22Rv1 (cell line): ENCODE data around the gene LRRC57.

Experiments used
- H3K27ac ChIP-seq: fragments of 450-650 bp; 2 replicates; pipeline ENCODE4 v1.5.1; 2017
- ZFX ChIP-seq: fragments of 450-650 bp; IDR thresholded peaks from 2 replicates; pipeline ENCODE4 v1.6.1; 2017; ENCODE audit warnings: antibody characterized with exemption, borderline replicate concordance
- TF ChIP-seq, protein P1 (sequence below): fragments of 450-650 bp; IDR thresholded peaks from 2 replicates; pipeline ENCODE4 v1.5.1; 2017; ENCODE audit warnings: mild to moderate bottlenecking

Gene LRRC57

DNA sequence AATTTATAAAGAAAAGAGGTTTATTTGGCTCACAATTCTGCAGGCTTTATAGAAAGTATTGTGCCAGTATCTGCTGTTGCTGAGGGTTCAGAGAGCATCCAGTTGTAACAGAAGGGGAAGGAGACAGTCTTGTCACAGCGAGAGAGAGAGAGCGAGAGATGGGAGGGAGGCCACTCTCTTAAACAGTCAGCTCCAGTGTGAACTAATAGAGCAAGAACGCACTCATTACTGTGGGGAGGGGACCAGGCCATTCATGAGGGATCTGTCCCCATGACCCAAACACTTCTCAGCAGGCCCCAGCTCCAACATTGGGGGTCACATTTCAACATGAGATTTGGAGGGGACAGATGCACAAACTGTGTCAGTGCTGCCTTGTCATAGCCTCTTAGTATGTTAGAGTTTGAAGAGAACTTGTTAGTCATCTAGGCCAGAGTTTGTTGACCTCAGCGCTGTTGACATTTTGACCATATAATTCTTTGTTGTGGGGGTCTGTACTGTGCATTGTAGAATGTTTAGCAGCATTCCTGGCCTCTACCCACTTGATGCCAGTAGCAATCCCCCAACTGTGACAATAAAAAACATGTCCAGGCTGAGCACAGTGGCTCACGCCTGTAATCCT lies 42.1 kb upstream of the LRRC57 start:
- TF ChIP-seq ZFX: no peak
- TF ChIP-seq, protein P1, sequence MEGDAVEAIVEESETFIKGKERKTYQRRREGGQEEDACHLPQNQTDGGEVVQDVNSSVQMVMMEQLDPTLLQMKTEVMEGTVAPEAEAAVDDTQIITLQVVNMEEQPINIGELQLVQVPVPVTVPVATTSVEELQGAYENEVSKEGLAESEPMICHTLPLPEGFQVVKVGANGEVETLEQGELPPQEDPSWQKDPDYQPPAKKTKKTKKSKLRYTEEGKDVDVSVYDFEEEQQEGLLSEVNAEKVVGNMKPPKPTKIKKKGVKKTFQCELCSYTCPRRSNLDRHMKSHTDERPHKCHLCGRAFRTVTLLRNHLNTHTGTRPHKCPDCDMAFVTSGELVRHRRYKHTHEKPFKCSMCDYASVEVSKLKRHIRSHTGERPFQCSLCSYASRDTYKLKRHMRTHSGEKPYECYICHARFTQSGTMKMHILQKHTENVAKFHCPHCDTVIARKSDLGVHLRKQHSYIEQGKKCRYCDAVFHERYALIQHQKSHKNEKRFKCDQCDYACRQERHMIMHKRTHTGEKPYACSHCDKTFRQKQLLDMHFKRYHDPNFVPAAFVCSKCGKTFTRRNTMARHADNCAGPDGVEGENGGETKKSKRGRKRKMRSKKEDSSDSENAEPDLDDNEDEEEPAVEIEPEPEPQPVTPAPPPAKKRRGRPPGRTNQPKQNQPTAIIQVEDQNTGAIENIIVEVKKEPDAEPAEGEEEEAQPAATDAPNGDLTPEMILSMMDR: no peak

GRCh38 chr15:42584031-42584765 lies 35.6 kb upstream of the LRRC57 start:
- H3K27ac ChIP-seq: no peak overlapping the region
- TF ChIP-seq ZFX: no peak
- TF ChIP-seq, protein P1: no peak

More for the DNA sequence above, 42.1 kb upstream of the LRRC57 start:
- no peak overlapping the region for H3K27ac ChIP-seq

- H3K27ac ChIP-seq: no peak overlapping the region
- TF ChIP-seq, protein P1: no peak
- no peak for TF ChIP-seq ZFX
Observed at GRCh38 chr15:42582569-42583375, 34.2 kb upstream of the LRRC57 start.

DNA sequence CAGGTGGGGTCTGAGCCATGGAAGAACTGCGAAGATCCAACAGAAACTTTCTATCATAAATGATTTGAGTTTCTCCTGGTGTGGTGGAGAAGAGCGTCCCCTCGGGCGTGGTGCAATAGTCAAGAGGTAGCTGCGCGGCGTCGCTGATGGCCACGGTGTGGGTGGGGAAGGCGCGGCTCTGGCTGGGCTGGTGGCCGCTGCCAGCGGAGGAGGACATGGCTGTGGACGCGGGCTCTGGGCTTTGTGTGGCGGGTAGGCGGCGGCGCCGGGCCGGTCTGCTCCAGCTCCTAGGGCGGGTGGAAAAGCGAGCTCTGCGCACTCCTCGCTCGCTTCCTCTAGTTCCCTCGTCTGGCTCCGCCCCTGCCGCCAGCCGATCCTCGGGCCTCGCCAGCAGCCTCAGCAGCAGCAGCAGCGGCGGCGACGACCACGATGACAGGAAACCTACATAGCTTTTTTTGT lies 32.7 kb upstream of the LRRC57 start:
- TF ChIP-seq, protein P1: peak; percentile 15; the same call in 1 of the 2 replicates
- TF ChIP-seq ZFX: no peak
- no peak overlapping the region for H3K27ac ChIP-seq

DNA sequence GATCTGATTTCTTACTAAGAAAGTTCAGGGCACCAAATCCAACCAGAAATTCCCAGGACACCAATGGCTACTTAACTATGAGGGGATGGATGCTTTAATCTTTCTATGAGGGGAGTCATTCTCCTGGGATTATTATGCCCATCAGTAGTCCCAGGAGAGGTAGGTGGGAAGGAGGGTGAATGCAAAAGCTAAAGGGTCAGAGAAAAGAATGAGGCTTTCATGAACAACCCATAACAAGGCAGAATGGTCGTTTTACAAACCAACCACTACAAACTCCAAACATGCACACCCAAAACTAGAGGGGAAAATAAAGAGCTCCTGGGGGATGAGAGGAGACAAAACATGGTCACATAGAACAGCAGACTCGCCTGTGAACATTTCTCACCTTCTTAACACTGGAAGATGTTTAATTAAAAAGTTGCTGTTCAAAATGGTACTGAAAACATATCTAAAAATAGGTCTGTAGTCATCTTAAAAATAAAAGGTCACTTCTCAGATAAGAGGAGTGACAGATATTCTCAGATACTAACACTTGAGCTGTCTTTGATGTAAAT lies 30.5 kb upstream of the LRRC57 start:
- TF ChIP-seq, protein P1: no peak
- TF ChIP-seq ZFX: no peak

GRCh38 chr15:42577514-42578031 lies 29.0 kb upstream of the LRRC57 start:
- no peak overlapping the region for H3K27ac ChIP-seq
- TF ChIP-seq ZFX: no peak
- TF ChIP-seq, protein P1: no peak

More for the DNA sequence above, 30.5 kb upstream of the LRRC57 start:
- no peak overlapping the region for H3K27ac ChIP-seq
